Right atrium auricular region (tissue), 2 donors: ENCODE measurements around the gene CNTNAP2. TPM values are rescaled to one million over a fixed set of nuclear protein-coding genes. Genes with fewer than 3 reads are reported as not detected.

Experiments
- DNase-seq: peaks from one replicate; pipeline ENCODE4 v3.0.0-alpha.2; 2019; ENCODE audit warnings: low spot score
- H3K27ac ChIP-seq, 2 donors: fragments of 200-600 bp; sonication (generic); 1 replicate in 1 of 2; 2 replicates in 1 of 2; pipeline ENCODE4 v1.5.1; 2016 to 2019
- H3K27me3 ChIP-seq, 2 donors: fragments of 200-600 bp; sonication (generic); one replicate each; pipeline versions ENCODE4 v1.5.1 to v1.6.0; 2017 to 2019
- H3K36me3 ChIP-seq: fragments of 200-600 bp; sonication (generic); one replicate; pipeline ENCODE4 v1.5.1; 2016
- H3K4me1 ChIP-seq, 2 donors: fragments of 200-600 bp; sonication (generic); one replicate each; pipeline versions ENCODE4 v1.5.1 to v1.6.0; 2017 to 2019
- H3K4me3 ChIP-seq, 2 donors: fragments of 200-600 bp; sonication (generic); 1 replicate in 1 of 2; 2 replicates in 1 of 2; pipeline ENCODE4 v1.5.1; 2017 to 2019; ENCODE audit warnings: mild to moderate bottlenecking in 1 of 2, moderate library complexity in 1 of 2
- H3K9me3 ChIP-seq, 2 donors: fragments of 200-600 bp; sonication (generic); one replicate each; pipeline ENCODE4 v1.5.1; 2019
- total RNA-seq, 2 donors: library from RNA; depleted of rRNA; stranded (reverse); fragments of >200 nt; gene quantifications; one replicate each; pipeline ENCODE4 v1.1.0, GENCODE V29; 2016
- TF ChIP-seq, protein P1 (sequence below), 2 donors: fragments of 200-600 bp; sonication (generic); IDR thresholded peaks; one replicate each; pipeline ENCODE4 v1.5.1; 2019; ENCODE audit warnings: antibody characterized with exemption in 2 of 2

CNTNAP2 gene
- total RNA-seq, 2 donors from 2014 or later = 1.1 to 1.7 TPM

DNA sequence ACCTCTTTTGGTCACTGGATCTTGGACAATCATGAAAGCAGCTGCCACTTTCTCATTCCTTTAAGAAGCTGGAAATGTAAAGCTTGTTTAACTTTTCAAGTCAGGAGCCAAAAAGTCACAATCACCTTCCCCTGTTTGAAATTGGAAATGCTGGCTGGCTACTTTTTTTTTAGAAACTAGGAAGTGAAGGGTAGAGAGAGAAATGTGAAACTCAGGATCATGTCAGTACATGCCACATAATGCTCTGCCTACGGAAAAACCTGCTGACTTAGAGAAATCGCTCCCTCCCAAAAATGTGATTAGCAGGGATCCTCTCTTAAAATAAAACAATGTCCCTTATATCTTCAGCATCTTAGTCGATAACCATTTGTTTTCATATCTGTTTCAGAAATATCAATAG is 2285.6 kb downstream of the CNTNAP2 start:
- Histone ChIP-seq H3K9me3 (no peaks in the 10 kb centered on the region), H3K36me3 (no peaks in the 10 kb centered on the region), H3K27ac (no peak overlapping the region), H3K27me3 (no peaks in the 10 kb centered on the region), H3K4me1 (no peaks in the 10 kb centered on the region), H3K4me3 (no peak overlapping the region)
- no peak for DNase-seq
- TF ChIP-seq, protein P1, sequence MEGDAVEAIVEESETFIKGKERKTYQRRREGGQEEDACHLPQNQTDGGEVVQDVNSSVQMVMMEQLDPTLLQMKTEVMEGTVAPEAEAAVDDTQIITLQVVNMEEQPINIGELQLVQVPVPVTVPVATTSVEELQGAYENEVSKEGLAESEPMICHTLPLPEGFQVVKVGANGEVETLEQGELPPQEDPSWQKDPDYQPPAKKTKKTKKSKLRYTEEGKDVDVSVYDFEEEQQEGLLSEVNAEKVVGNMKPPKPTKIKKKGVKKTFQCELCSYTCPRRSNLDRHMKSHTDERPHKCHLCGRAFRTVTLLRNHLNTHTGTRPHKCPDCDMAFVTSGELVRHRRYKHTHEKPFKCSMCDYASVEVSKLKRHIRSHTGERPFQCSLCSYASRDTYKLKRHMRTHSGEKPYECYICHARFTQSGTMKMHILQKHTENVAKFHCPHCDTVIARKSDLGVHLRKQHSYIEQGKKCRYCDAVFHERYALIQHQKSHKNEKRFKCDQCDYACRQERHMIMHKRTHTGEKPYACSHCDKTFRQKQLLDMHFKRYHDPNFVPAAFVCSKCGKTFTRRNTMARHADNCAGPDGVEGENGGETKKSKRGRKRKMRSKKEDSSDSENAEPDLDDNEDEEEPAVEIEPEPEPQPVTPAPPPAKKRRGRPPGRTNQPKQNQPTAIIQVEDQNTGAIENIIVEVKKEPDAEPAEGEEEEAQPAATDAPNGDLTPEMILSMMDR (IDR thresholded peaks at IDR 0.05) = no peak

DNA sequence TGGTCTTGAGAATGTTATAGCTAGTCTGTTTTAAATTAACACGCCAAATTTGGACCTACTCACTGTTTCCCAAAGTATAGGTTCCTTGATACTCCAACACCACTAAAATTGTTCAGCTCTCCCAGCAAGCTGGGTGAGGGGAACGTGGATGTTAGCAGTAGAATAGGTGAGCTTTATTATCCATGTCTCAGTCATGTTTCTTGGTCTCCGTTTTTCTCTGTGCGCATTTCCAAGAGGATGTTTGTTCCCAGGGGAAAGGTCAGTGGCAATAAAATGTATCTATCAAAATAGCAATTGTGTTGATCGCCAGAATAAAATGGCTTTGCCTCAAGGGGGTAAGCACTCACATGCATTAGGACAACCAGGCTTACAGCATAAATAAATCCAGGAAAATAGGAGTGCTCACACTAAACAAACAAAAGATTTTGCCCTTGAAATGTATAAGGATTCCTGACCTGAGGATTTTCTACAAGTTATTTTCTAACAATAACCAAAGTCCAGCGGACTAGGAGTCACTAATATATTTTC is 2286.9 kb downstream of the CNTNAP2 start:
- H3K27me3 ChIP-seq = no peaks in the 10 kb centered on the region
- no peak overlapping the region for H3K27ac ChIP-seq
- no peaks in the 10 kb centered on the region for H3K36me3 ChIP-seq
- H3K4me3 ChIP-seq = no peak overlapping the region
- DNase-seq = no peak
- TF ChIP-seq, protein P1 (IDR thresholded peaks at IDR 0.05) = no peak
- H3K9me3 ChIP-seq = no peaks in the 10 kb centered on the region
- no peaks in the 10 kb centered on the region for H3K4me1 ChIP-seq

DNA sequence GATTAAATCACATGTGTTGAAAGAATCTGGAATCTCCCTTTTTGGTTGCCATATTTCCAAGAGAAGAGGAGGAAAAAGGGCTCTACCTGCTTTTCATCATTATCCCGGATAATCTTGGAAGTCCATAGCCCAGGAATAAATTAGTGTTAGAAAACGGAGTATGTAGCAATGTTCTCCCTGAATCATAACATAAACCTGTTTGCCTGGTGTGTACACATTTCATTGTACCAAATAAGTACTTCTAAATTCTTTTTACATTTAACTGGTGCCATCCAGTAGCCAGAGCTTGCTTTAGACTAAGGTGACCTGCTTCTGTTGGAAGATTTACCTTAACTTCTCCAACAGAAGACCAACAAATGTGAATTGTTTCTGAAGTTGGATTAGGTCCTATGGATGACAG is 2291.7 kb downstream of the CNTNAP2 start:
- DNase-seq = no peak
- H3K9me3 ChIP-seq = no peaks in the 10 kb centered on the region
- no peak overlapping the region for H3K27ac ChIP-seq
- TF ChIP-seq, protein P1 (IDR thresholded peaks at IDR 0.05) = no peak
- no peaks in the 10 kb centered on the region for H3K27me3 ChIP-seq
- H3K36me3 ChIP-seq = no peaks in the 10 kb centered on the region
- H3K4me3 ChIP-seq = no peak overlapping the region
- no peaks in the 10 kb centered on the region for H3K4me1 ChIP-seq

DNA sequence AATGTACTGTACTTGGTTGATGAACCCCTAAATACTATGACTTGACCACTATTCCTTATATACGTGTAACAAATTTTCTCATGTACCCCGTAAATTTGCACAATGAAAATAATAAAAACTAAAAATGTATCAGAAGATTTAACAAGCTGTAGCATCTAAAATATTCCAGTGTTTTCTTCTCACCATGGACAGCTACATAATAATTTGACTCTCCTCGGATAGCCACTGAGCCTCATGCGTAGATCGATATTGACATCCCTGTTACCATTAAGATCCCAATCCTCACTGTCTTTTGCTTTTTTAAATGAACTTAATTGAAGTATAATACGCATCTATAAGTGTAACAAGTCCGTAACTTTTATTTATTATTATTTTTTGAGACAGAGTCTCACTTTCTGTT is 2294.3 kb downstream of the CNTNAP2 start:
- DNase-seq = no peak
- Histone ChIP-seq H3K9me3 (no peaks in the 10 kb centered on the region), H3K27me3 (no peaks in the 10 kb centered on the region), H3K27ac (no peak overlapping the region), H3K4me1 (no peaks in the 10 kb centered on the region), H3K4me3 (no peak overlapping the region), H3K36me3 (no peaks in the 10 kb centered on the region)
- TF ChIP-seq, protein P1 (IDR thresholded peaks at IDR 0.05) = no peak

DNA sequence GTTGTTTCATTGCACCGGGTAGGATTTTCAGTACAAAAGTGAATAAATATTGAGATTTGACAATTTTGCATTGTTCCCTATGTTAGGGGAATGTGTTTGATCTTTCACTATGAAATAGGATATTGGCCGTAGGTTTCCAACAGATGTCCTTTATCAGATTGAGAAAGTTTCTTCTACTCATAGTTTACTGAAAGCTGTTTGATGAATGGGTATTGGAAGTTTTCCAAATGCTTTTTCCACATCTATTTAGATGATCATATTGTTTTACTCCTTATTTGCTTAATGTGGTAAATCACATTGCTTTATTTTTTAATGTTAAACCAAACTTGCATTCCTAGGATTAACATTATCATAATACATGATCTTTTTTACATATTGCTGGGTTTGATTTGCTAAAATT is 2296.1 kb downstream of the CNTNAP2 start:
- H3K4me1 ChIP-seq = no peaks in the 10 kb centered on the region
- no peak overlapping the region for H3K27ac ChIP-seq
- H3K9me3 ChIP-seq = no peaks in the 10 kb centered on the region
- TF ChIP-seq, protein P1 (IDR thresholded peaks at IDR 0.05) = no peak
- H3K36me3 ChIP-seq = no peaks in the 10 kb centered on the region
- H3K27me3 ChIP-seq = no peaks in the 10 kb centered on the region
- no peak for DNase-seq
- no peak overlapping the region for H3K4me3 ChIP-seq
